WTC11 (cell line): ENCODE results near the gene EMC1. TPM values are rescaled to one million over a fixed set of nuclear protein-coding genes. Genes with fewer than 3 reads are reported as not detected.
A peak's percentile ranks its signal among the peaks of the same experiment; 100 is the strongest.
"Not testable (repeated sequence)": the region's sequence is repeated elsewhere in the genome, so short reads cannot be mapped to it uniquely, and the experiment has no call there.

Experiments used
- ATAC-seq: fragments of 200-7000 bp; cut with Tn5 transposase; 2 replicates; pipeline ENCODE4 v1.10.0; 2021; ENCODE audit warnings: mild to moderate bottlenecking, moderate library complexity
- CTCF ChIA-PET: fragments of 300-600 bp; sonication (Branson Sonifier 250); formaldehyde crosslinking; loops from one replicate; lab custom pipeline; 2021; ENCODE audit warnings: antibody characterized with exemption; lab: Charles Lee
- POLR2A ChIA-PET: fragments of 350-600 bp; sonication (Branson Sonifier 250); formaldehyde crosslinking; loops from one replicate; lab custom pipeline; 2021; ENCODE audit warnings: antibody characterized with exemption; lab: Charles Lee
- DNase-seq: peaks from one replicate; pipeline ENCODE4 v3.0.0; 2021; ENCODE audit warnings: low spot score
- H3K27ac Mint-ChIP-seq: 2 replicates; pipeline ENCODE4 v1.8.0; 2021; ENCODE audit warnings: mixed read lengths
- H3K27me3 Mint-ChIP-seq: 2 replicates; pipeline ENCODE4 v1.8.0; 2021; ENCODE audit warnings: low read depth, mild to moderate bottlenecking, moderate library complexity, mixed read lengths
- H3K36me3 Mint-ChIP-seq: 2 replicates; pipeline ENCODE4 v1.8.0; 2021; ENCODE audit warnings: mixed read lengths
- H3K4me1 Mint-ChIP-seq: 2 replicates; pipeline ENCODE4 v1.8.0; 2022; ENCODE audit warnings: mixed read lengths
- H3K4me3 Mint-ChIP-seq: 2 replicates; pipeline ENCODE4 v1.8.0; 2021; ENCODE audit warnings: mild to moderate bottlenecking, moderate library complexity, mixed read lengths
- H3K9me3 Mint-ChIP-seq: 2 replicates; pipeline ENCODE4 v1.8.0; 2021; ENCODE audit warnings: mixed read lengths
- ARID4B ChIP-seq: sonication (generic); formaldehyde crosslinking; IDR thresholded peaks from 2 replicates; pipeline ENCODE4 v1.8.0; 2023; ENCODE audit warnings: missing genetic modification reagents, mild to moderate bottlenecking, borderline replicate concordance
- ATF2 ChIP-seq: sonication (generic); formaldehyde crosslinking; IDR thresholded peaks from 2 replicates; pipeline ENCODE4 v1.8.1; 2022; ENCODE audit warnings: low read depth, missing genetic modification reagents, borderline replicate concordance
- CTCF ChIP-seq: fragments of 200-600 bp; IDR thresholded peaks from 2 replicates; pipeline ENCODE4 v1.8.0; 2022; ENCODE audit warnings: antibody characterized with exemption
- E2F1 ChIP-seq: sonication (generic); formaldehyde crosslinking; IDR thresholded peaks from 2 replicates; pipeline ENCODE4 v1.8.0; 2022; ENCODE audit warnings: mild to moderate bottlenecking, missing genetic modification reagents
- ETV6 ChIP-seq: sonication (generic); formaldehyde crosslinking; IDR thresholded peaks from 2 replicates; pipeline ENCODE4 v1.8.1; 2022; ENCODE audit warnings: mild to moderate bottlenecking, missing genetic modification reagents
- GTF2I ChIP-seq: fragments of 250-450 bp; sonication (Bioruptor Pico); conservative IDR thresholded peaks from 2 replicates; pipeline ENCODE4 v1.4.0; 2021; ENCODE audit warnings: mild to moderate bottlenecking
- KAT7 ChIP-seq: sonication (generic); formaldehyde crosslinking; IDR thresholded peaks from 2 replicates; pipeline ENCODE4 v1.8.1; 2023; ENCODE audit warnings: missing genetic modification reagents, mild to moderate bottlenecking, borderline replicate concordance
- PREB ChIP-seq: sonication (generic); formaldehyde crosslinking; IDR thresholded peaks from 2 replicates; pipeline ENCODE4 v1.8.1; 2022; ENCODE audit warnings: mild to moderate bottlenecking, missing genetic modification reagents, moderate library complexity, borderline replicate concordance
- SP1 ChIP-seq: sonication (generic); formaldehyde crosslinking; conservative IDR thresholded peaks from 2 replicates; pipeline ENCODE4 v1.8.1; 2022; ENCODE audit warnings: missing genetic modification reagents
- ZNF121 ChIP-seq: sonication (generic); formaldehyde crosslinking; IDR thresholded peaks from 2 replicates; pipeline ENCODE4 v1.8.0; 2023; ENCODE audit warnings: missing genetic modification reagents
- ZSCAN18 ChIP-seq: fragments of 250-450 bp; sonication (Bioruptor Pico); IDR thresholded peaks from 2 replicates; pipeline ENCODE4 v2.1.2; 2022; ENCODE audit warnings: mild to moderate bottlenecking, moderate library complexity
- total RNA-seq: library from RNA; stranded (reverse); gene quantifications from 3 replicates; pipeline ENCODE4 v1.2.3, GENCODE V29; 2021

The EMC1 gene
- total RNA-seq, 1 experiment from 2014 or later = 53.5 TPM

- H3K4me3 Mint-ChIP-seq, H3K27ac Mint-ChIP-seq, H3K4me1 Mint-ChIP-seq, H3K9me3 Mint-ChIP-seq, POLR2A ChIA-PET, H3K36me3 Mint-ChIP-seq: not testable (repeated sequence)
- ATAC-seq = peak; percentile 69
- CTCF ChIA-PET = interaction anchor here (0.5 to 1.7 kb wide), 17 partner anchors 9 to 1400 kb away, joined by 3 to 15 read pairs (median 4); partner anchors contain the start of genes AKR7A3 and SLC66A1
- DNase-seq = peak; percentile 64
- peaks cover 21% of the 10 kb centered on the region for H3K27me3 Mint-ChIP-seq
- TF ChIP-seq CTCF = 0 out of 2 replicates have a peak, but pooled peaks have one; percentile 21
Observed at GRCh38 chr1:19269427-19270342, 18.4 kb upstream of the EMC1 start.

GRCh38 chr1:19268445-19268844 is 17.1 kb upstream of the EMC1 start:
- Mint-ChIP-seq H3K9me3 (no peaks in the 10 kb centered on the region), H3K4me3 (no peak overlapping the region), H3K4me1 (no peaks in the 10 kb centered on the region), H3K36me3 (no peaks in the 10 kb centered on the region), H3K27me3 (peaks cover 13% of the 10 kb centered on the region), H3K27ac (no peak overlapping the region)
- POLR2A ChIA-PET = no interaction called here
- no peak for ATAC-seq
- no peak for TF ChIP-seq ATF2 (CRISPR knock-in tag)
- TF ChIP-seq ARID4B = no peak
- no peak for TF ChIP-seq E2F1 (CRISPR knock-in tag)
- TF ChIP-seq ZNF121 = no peak
- TF ChIP-seq ETV6 = no peak
- TF ChIP-seq SP1 (CRISPR knock-in tag) = no peak
- TF ChIP-seq PREB (CRISPR knock-in tag) = no peak
- TF ChIP-seq KAT7 = no peak
- TF ChIP-seq GTF2I (CRISPR knock-in tag) = no peak
- TF ChIP-seq ZSCAN18 (CRISPR knock-in tag) = no peak
- DNase-seq = no peak
- CTCF ChIA-PET = interaction anchor here (0.6 to 1.7 kb wide), 8 partner anchors 8 to 1662 kb away, joined by 3 to 15 read pairs (median 4); no protein-coding TSS in a partner anchor
